ENCODE data around the gene SORT1.

Gene SORT1

GRCh38 chr1:109400035-109400655 is 2.4 kb upstream of the SORT1 start:
- Histone ChIP-seq H4K8ac (ENCODE audit: low read depth, low read length) (no peak overlapping the region), H3K79me2 (ENCODE audit: control insufficient read depth, insufficient read depth, low read length) (no peaks in the 10 kb centered on the region), H3K27me3 (ENCODE audit: insufficient read depth, low read length, poor library complexity) (no peaks in the 10 kb centered on the region), H3K56ac (ENCODE audit: low read length) (no peak overlapping the region), H3K9ac (ENCODE audit: low read length) (no peak overlapping the region), H2BK120ac (ENCODE audit: low read depth, low read length) (no peak overlapping the region), H3K36me3 (ENCODE audit: control insufficient read depth, insufficient read depth, low read length) (peaks cover 1% of the 10 kb centered on the region), H3K27ac (ENCODE audit: low read depth, low read length) (no peak overlapping the region), H3K4ac (ENCODE audit: low read depth, low read length) (no peak overlapping the region), H2BK15ac (replicated peaks; ENCODE audit: low read depth) (no peak overlapping the region), H3K4me2 (ENCODE audit: low read length) (no peak overlapping the region), H2AK5ac (ENCODE audit: low read length) (no peak overlapping the region), H3K18ac (ENCODE audit: low read length) (no peak overlapping the region), H3K23ac (ENCODE audit: low read length) (no peak overlapping the region), H4K5ac (ENCODE audit: low read length) (no peak overlapping the region), H3K4me1 (ENCODE audit: control insufficient read depth, low read depth, low read length) (peaks cover 7% of the 10 kb centered on the region), H3K79me1 (ENCODE audit: low read length) (peaks cover 3% of the 10 kb centered on the region), H2BK5ac (ENCODE audit: low read length) (no peak overlapping the region), H3K4me3 (ENCODE audit: low read length) (no peak overlapping the region)
- WGBS (ENCODE audit: extremely low coverage, insufficient coverage, low lambda C conversion rate): no CpG with 5 or more reads among the region's 3 CpGs
- no peak for DNase-seq

- Histone ChIP-seq H2BK15ac (replicated peaks; ENCODE audit: low read depth) (no peak overlapping the region), H3K4me3 (ENCODE audit: low read length) (no peak overlapping the region), H3K27ac (ENCODE audit: low read depth, low read length) (no peak overlapping the region), H3K27me3 (ENCODE audit: insufficient read depth, low read length, poor library complexity) (no peaks in the 10 kb centered on the region), H2AK5ac (ENCODE audit: low read length) (no peak overlapping the region), H3K79me1 (ENCODE audit: low read length) (peaks cover 3% of the 10 kb centered on the region), H3K23ac (ENCODE audit: low read length) (no peak overlapping the region), H2BK120ac (ENCODE audit: low read depth, low read length) (no peak overlapping the region), H4K5ac (ENCODE audit: low read length) (no peak overlapping the region), H3K4me2 (ENCODE audit: low read length) (no peak overlapping the region), H2BK5ac (ENCODE audit: low read length) (no peak overlapping the region), H3K9ac (ENCODE audit: low read length) (no peak overlapping the region), H3K4me1 (ENCODE audit: control insufficient read depth, low read depth, low read length) (peaks cover 7% of the 10 kb centered on the region), H3K4ac (ENCODE audit: low read depth, low read length) (no peak overlapping the region), H4K8ac (ENCODE audit: low read depth, low read length) (no peak overlapping the region), H3K79me2 (ENCODE audit: control insufficient read depth, insufficient read depth, low read length) (no peaks in the 10 kb centered on the region), H3K18ac (ENCODE audit: low read length) (no peak overlapping the region), H3K36me3 (ENCODE audit: control insufficient read depth, insufficient read depth, low read length) (peaks cover 1% of the 10 kb centered on the region), H3K56ac (ENCODE audit: low read length) (no peak overlapping the region)
- DNase-seq: peak; percentile 57
- WGBS (ENCODE audit: extremely low coverage, insufficient coverage, low lambda C conversion rate): no CpG with 5 or more reads among the region's 2 CpGs
These were observed 1.7 kb upstream of the SORT1 start for GRCh38 chr1:109399326-109399957.

- Histone ChIP-seq H3K9ac (ENCODE audit: low read length) (peak overlapping the region; percentile 82), H3K56ac (ENCODE audit: low read length) (peak overlapping the region; percentile 92), H3K79me1 (ENCODE audit: low read length) (peaks cover 3% of the 10 kb centered on the region), H4K5ac (ENCODE audit: low read length) (peak overlapping the region; percentile 90), H2AK5ac (ENCODE audit: low read length) (no peak overlapping the region), H3K79me2 (ENCODE audit: control insufficient read depth, insufficient read depth, low read length) (no peaks in the 10 kb centered on the region), H3K4ac (ENCODE audit: low read depth, low read length) (no peak overlapping the region), H3K36me3 (ENCODE audit: control insufficient read depth, insufficient read depth, low read length) (peaks cover 1% of the 10 kb centered on the region), H2BK15ac (replicated peaks; ENCODE audit: low read depth) (no peak overlapping the region), H3K4me1 (ENCODE audit: control insufficient read depth, low read depth, low read length) (peaks cover 7% of the 10 kb centered on the region), H3K4me2 (ENCODE audit: low read length) (peak overlapping the region; percentile 93), H2BK120ac (ENCODE audit: low read depth, low read length) (peak overlapping the region; percentile 51), H3K4me3 (ENCODE audit: low read length) (peak overlapping the region; percentile 52), H2BK5ac (ENCODE audit: low read length) (peak overlapping the region; percentile 69), H3K18ac (ENCODE audit: low read length) (peak overlapping the region; percentile 39), H3K23ac (ENCODE audit: low read length) (peak overlapping the region; percentile 87), H3K27me3 (ENCODE audit: insufficient read depth, low read length, poor library complexity) (no peaks in the 10 kb centered on the region), H3K27ac (ENCODE audit: low read depth, low read length) (peak overlapping the region; percentile 85), H4K8ac (ENCODE audit: low read depth, low read length) (peak overlapping the region; percentile 67)
- WGBS (ENCODE audit: extremely low coverage, insufficient coverage, low lambda C conversion rate): no CpG with 5 or more reads among the region's 18 CpGs
- DNase-seq: no peak
These were observed 866 bp upstream of the SORT1 start for GRCh38 chr1:109398343-109399225.

- H4K8ac ChIP-seq (ENCODE audit: low read depth, low read length): no peak overlapping the region
- H3K4me3 ChIP-seq (ENCODE audit: low read length): peak overlapping the region; percentile 56
- no peak overlapping the region for H2BK15ac ChIP-seq (replicated peaks; ENCODE audit: low read depth)
- H3K36me3 ChIP-seq (ENCODE audit: control insufficient read depth, insufficient read depth, low read length): peaks cover under 1% of the 10 kb centered on the region
- H3K79me2 ChIP-seq (ENCODE audit: control insufficient read depth, insufficient read depth, low read length): no peaks in the 10 kb centered on the region
- WGBS (ENCODE audit: extremely low coverage, insufficient coverage, low lambda C conversion rate): no CpG with 5 or more reads among the region's 46 CpGs
- peak overlapping the region; percentile 71 for H3K9ac ChIP-seq (ENCODE audit: low read length)
- H3K4me2 ChIP-seq (ENCODE audit: low read length): peak overlapping the region; percentile 71
- peak; percentile 19 for DNase-seq
- peak overlapping the region; percentile 89 for H3K56ac ChIP-seq (ENCODE audit: low read length)
- no peak overlapping the region for H2BK120ac ChIP-seq (ENCODE audit: low read depth, low read length)
- H2AK5ac ChIP-seq (ENCODE audit: low read length): no peak overlapping the region
- no peak overlapping the region for H4K5ac ChIP-seq (ENCODE audit: low read length)
- no peak overlapping the region for H3K27ac ChIP-seq (ENCODE audit: low read depth, low read length)
- peaks cover 7% of the 10 kb centered on the region for H3K4me1 ChIP-seq (ENCODE audit: control insufficient read depth, low read depth, low read length)
- H3K4ac ChIP-seq (ENCODE audit: low read depth, low read length): no peak overlapping the region
- H3K18ac ChIP-seq (ENCODE audit: low read length): peak overlapping the region; percentile 72
- H3K23ac ChIP-seq (ENCODE audit: low read length): no peak overlapping the region
- peaks cover 3% of the 10 kb centered on the region for H3K79me1 ChIP-seq (ENCODE audit: low read length)
- H3K27me3 ChIP-seq (ENCODE audit: insufficient read depth, low read length, poor library complexity): no peaks in the 10 kb centered on the region
- H2BK5ac ChIP-seq (ENCODE audit: low read length): no peak overlapping the region
These were observed 692 bp downstream of the SORT1 start for GRCh38 chr1:109396871-109397580.

- no peak overlapping the region for H2BK5ac ChIP-seq (ENCODE audit: low read length)
- H3K23ac ChIP-seq (ENCODE audit: low read length): no peak overlapping the region
- peak overlapping the region; percentile 71 for H3K9ac ChIP-seq (ENCODE audit: low read length)
- H4K8ac ChIP-seq (ENCODE audit: low read depth, low read length): no peak overlapping the region
- H3K4me2 ChIP-seq (ENCODE audit: low read length): peak overlapping the region; percentile 71
- no peak for DNase-seq
- H2BK120ac ChIP-seq (ENCODE audit: low read depth, low read length): no peak overlapping the region
- H2AK5ac ChIP-seq (ENCODE audit: low read length): no peak overlapping the region
- H3K27me3 ChIP-seq (ENCODE audit: insufficient read depth, low read length, poor library complexity): no peaks in the 10 kb centered on the region
- H3K4ac ChIP-seq (ENCODE audit: low read depth, low read length): no peak overlapping the region
- no peaks in the 10 kb centered on the region for H3K79me2 ChIP-seq (ENCODE audit: control insufficient read depth, insufficient read depth, low read length)
- no peak overlapping the region for H4K5ac ChIP-seq (ENCODE audit: low read length)
- no peak overlapping the region for H3K27ac ChIP-seq (ENCODE audit: low read depth, low read length)
- no peak overlapping the region for H2BK15ac ChIP-seq (replicated peaks; ENCODE audit: low read depth)
- no peak overlapping the region for H3K4me3 ChIP-seq (ENCODE audit: low read length)
- no peak overlapping the region for H3K18ac ChIP-seq (ENCODE audit: low read length)
- H3K36me3 ChIP-seq (ENCODE audit: control insufficient read depth, insufficient read depth, low read length): no peaks in the 10 kb centered on the region
- H3K56ac ChIP-seq (ENCODE audit: low read length): peak overlapping the region; percentile 89
- H3K4me1 ChIP-seq (ENCODE audit: control insufficient read depth, low read depth, low read length): peaks cover 7% of the 10 kb centered on the region
- H3K79me1 ChIP-seq (ENCODE audit: low read length): peaks cover 3% of the 10 kb centered on the region
- no CpG with 5 or more reads among the region's 2 CpGs for WGBS (ENCODE audit: extremely low coverage, insufficient coverage, low lambda C conversion rate)
These were observed 1.2 kb downstream of the SORT1 start for GRCh38 chr1:109396513-109396839.

Measured in mesendoderm (in vitro differentiated cells).